ENCODE data around the gene LMBR1.

DNA sequence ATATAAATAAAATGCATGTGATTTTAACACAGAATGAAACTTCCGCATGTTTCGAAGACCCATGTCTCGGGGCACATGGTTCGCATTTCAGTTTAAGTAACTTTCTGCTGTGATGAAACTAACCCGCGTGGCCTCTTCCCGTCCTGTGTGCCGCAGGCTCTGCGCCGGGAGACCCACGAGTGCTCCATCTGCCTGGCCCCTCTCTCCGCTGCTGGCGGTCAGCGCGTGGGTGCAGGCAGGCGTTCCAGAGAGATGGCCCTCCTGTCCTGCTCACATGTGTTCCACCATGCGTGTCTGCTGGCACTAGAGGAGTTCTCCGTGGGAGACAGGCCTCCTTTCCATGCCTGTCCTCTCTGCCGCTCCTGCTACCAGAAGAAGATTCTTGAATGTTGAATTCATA, 216.7 kb downstream of the LMBR1 start:
- TF ChIP-seq, protein P1, sequence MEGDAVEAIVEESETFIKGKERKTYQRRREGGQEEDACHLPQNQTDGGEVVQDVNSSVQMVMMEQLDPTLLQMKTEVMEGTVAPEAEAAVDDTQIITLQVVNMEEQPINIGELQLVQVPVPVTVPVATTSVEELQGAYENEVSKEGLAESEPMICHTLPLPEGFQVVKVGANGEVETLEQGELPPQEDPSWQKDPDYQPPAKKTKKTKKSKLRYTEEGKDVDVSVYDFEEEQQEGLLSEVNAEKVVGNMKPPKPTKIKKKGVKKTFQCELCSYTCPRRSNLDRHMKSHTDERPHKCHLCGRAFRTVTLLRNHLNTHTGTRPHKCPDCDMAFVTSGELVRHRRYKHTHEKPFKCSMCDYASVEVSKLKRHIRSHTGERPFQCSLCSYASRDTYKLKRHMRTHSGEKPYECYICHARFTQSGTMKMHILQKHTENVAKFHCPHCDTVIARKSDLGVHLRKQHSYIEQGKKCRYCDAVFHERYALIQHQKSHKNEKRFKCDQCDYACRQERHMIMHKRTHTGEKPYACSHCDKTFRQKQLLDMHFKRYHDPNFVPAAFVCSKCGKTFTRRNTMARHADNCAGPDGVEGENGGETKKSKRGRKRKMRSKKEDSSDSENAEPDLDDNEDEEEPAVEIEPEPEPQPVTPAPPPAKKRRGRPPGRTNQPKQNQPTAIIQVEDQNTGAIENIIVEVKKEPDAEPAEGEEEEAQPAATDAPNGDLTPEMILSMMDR (IDR thresholded peaks at IDR 0.05; ENCODE audit: poor library complexity), result no peak
- TF ChIP-seq EZH2 (IDR thresholded peaks at IDR 0.05; ENCODE audit: borderline replicate concordance) (no peak), EZH2phosphoT487 (IDR thresholded peaks at IDR 0.05; ENCODE audit: low read depth, severe bottlenecking, unreplicated experiment) (no peak)
